HL-60 (cell line): ENCODE results near the gene RASSF7.

ENCODE experiments used
- DNase-seq, 2 experiments: peaks; one replicate each; pipeline ENCODE4 v3.0.0-alpha.2; 2010 to 2020; ENCODE audit warnings: low read depth in 1 of 2, low spot score in 1 of 2
- H3K27ac ChIP-seq: fragments of 250-450 bp; sonication (Bioruptor Pico); replicated peaks from 2 replicates; pipeline ENCODE4 v1.5.1; 2020; ENCODE audit warnings: mild to moderate bottlenecking, moderate library complexity
- H3K27me3 ChIP-seq: fragments of 250-450 bp; sonication (Bioruptor Pico); 2 replicates; pipeline ENCODE4 v1.5.1; 2021; ENCODE audit warnings: mild to moderate bottlenecking, moderate library complexity; ENCODE audit not compliant: insufficient read depth, poor library complexity, severe bottlenecking
- H3K4me3 ChIP-seq: replicated peaks from 2 replicates; pipeline ENCODE4 v1.5.1; 2011; ENCODE audit warnings: mild to moderate bottlenecking, control low read depth, low read length; ENCODE audit not compliant: insufficient read depth
- GABPA ChIP-seq: IDR thresholded peaks from 2 replicates; pipeline ENCODE4 v1.6.1; 2012; ENCODE audit warnings: low read depth
- POLR2AphosphoS5 ChIP-seq: IDR thresholded peaks from 2 replicates; pipeline ENCODE4 v1.6.1; 2012; ENCODE audit warnings: low read depth
- SPI1 ChIP-seq: IDR thresholded peaks from 2 replicates; pipeline ENCODE4 v1.6.1; 2012; ENCODE audit warnings: low read depth, mild to moderate bottlenecking, borderline replicate concordance
- TF ChIP-seq, protein P1 (sequence below): IDR thresholded peaks from 2 replicates; pipeline ENCODE4 v1.6.1; 2012; ENCODE audit warnings: low read depth; ENCODE audit not compliant: insufficient replicate concordance
- TF ChIP-seq, protein P2 (sequence below): IDR thresholded peaks from one replicate; pipeline ENCODE4 v1.5.1; 2011; ENCODE audit warnings: low read length, control low read depth, inconsistent platforms; ENCODE audit not compliant: insufficient read depth

The RASSF7 gene

GRCh38 chr11:598005-598680, 37.4 kb downstream of the RASSF7 start:
- TF ChIP-seq, protein P1, sequence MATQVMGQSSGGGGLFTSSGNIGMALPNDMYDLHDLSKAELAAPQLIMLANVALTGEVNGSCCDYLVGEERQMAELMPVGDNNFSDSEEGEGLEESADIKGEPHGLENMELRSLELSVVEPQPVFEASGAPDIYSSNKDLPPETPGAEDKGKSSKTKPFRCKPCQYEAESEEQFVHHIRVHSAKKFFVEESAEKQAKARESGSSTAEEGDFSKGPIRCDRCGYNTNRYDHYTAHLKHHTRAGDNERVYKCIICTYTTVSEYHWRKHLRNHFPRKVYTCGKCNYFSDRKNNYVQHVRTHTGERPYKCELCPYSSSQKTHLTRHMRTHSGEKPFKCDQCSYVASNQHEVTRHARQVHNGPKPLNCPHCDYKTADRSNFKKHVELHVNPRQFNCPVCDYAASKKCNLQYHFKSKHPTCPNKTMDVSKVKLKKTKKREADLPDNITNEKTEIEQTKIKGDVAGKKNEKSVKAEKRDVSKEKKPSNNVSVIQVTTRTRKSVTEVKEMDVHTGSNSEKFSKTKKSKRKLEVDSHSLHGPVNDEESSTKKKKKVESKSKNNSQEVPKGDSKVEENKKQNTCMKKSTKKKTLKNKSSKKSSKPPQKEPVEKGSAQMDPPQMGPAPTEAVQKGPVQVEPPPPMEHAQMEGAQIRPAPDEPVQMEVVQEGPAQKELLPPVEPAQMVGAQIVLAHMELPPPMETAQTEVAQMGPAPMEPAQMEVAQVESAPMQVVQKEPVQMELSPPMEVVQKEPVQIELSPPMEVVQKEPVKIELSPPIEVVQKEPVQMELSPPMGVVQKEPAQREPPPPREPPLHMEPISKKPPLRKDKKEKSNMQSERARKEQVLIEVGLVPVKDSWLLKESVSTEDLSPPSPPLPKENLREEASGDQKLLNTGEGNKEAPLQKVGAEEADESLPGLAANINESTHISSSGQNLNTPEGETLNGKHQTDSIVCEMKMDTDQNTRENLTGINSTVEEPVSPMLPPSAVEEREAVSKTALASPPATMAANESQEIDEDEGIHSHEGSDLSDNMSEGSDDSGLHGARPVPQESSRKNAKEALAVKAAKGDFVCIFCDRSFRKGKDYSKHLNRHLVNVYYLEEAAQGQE = no peak
- TF ChIP-seq, protein P2, sequence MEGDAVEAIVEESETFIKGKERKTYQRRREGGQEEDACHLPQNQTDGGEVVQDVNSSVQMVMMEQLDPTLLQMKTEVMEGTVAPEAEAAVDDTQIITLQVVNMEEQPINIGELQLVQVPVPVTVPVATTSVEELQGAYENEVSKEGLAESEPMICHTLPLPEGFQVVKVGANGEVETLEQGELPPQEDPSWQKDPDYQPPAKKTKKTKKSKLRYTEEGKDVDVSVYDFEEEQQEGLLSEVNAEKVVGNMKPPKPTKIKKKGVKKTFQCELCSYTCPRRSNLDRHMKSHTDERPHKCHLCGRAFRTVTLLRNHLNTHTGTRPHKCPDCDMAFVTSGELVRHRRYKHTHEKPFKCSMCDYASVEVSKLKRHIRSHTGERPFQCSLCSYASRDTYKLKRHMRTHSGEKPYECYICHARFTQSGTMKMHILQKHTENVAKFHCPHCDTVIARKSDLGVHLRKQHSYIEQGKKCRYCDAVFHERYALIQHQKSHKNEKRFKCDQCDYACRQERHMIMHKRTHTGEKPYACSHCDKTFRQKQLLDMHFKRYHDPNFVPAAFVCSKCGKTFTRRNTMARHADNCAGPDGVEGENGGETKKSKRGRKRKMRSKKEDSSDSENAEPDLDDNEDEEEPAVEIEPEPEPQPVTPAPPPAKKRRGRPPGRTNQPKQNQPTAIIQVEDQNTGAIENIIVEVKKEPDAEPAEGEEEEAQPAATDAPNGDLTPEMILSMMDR = no peak
- no peaks in the 10 kb centered on the region for H3K27me3 ChIP-seq
- DNase-seq = no peak
- H3K27ac ChIP-seq = no peak overlapping the region
- no peak overlapping the region for H3K4me3 ChIP-seq

- no peak for TF ChIP-seq SPI1
- no peak for DNase-seq
- H3K27me3 ChIP-seq = no peaks in the 10 kb centered on the region
- H3K4me3 ChIP-seq = no peak overlapping the region
- no peak overlapping the region for H3K27ac ChIP-seq
Observed at GRCh38 chr11:601573-602245, 40.9 kb downstream of the RASSF7 start.

DNA sequence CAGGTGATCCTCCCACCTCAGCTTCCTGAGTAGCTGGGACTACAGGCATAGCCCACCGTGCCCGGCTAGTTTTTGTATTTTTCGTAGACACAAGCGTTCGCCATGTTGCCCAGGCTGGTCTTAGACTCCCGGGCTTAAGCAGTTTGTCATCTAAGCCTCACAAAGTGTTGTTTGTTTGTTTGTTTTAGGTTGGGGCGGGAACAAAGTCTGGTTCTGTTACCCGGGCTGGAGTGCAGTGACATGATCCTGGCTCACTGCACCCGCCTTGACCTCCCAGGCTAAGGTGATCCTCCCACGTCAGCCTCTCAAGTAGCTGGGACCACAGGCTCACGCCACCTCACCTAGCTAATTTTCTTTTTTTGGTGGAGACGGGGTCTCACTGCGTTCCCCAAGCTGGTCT, 42.4 kb downstream of the RASSF7 start:
- H3K4me3 ChIP-seq = no peak overlapping the region
- no peak for DNase-seq
- no peaks in the 10 kb centered on the region for H3K27me3 ChIP-seq
- TF ChIP-seq SPI1 (no peak), POLR2AphosphoS5 (no peak)
- H3K27ac ChIP-seq = no peak overlapping the region

DNA sequence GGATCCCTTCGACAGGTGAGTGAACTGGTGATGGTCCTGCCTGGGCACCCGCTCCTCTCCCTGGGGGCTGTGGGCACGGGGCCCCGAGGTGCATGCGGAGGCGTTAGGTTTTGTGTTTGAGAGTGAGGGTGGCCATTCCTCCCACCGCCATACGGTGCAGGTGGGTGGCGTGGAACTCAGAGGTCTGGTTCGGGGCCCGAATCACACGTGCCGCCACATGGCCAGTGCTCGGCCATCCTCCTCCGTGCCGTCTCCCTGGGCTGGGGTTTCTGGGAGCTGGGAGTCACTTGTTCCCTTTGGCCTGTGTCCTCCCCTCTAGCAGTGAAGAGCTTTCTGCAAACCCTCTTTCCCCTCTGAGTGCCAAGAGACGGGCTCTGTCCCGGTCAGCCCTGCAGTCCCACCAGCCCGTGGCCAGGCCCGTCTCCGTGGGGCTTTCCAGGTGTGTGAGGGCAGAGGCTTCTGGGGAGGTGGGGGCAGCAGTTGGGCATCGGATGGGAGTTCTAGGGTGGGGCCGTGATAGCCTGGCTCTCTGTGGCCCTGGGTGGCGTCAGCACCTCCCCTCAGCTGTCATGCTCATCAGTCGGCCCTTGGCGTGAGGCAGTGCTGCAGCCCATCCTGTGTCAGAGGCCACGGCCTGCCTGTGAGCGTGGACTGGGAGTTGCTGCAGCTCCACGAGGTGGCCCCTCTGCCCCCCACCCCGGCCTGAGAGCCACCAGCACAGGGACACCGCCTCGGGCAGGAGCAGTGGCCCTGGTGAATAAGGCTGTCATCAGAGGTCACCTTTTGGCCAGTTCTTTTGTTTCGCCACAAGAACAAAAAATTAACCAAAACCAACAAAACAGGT, 44.7 kb downstream of the RASSF7 start:
- Histone ChIP-seq H3K27ac (no peak overlapping the region), H3K27me3 (no peaks in the 10 kb centered on the region)

More for the DNA sequence above, 44.7 kb downstream of the RASSF7 start:
- H3K4me3 ChIP-seq = no peak overlapping the region
- no peak for TF ChIP-seq POLR2AphosphoS5
- no peak for TF ChIP-seq GABPA
- TF ChIP-seq SPI1 = no peak
- TF ChIP-seq, protein P2 = no peak
- TF ChIP-seq, protein P1 = no peak
- no peak for DNase-seq
